NCI-H2196 treated with DMSO at 0.1 percent for 48 hours (cell line): ENCODE measurements around the gene FBXO11.
"Not testable (repeated sequence)": the region's sequence is repeated elsewhere in the genome, so short reads cannot be mapped to it uniquely, and the experiment has no call there.

ENCODE experiments used
- DNase-seq: peaks from one replicate; lab custom pipeline; 2025; ENCODE audit not compliant: unreplicated experiment; lab: John Stamatoyannopoulos, UW

The FBXO11 gene

GRCh38 chr2:47899915-47900816 lies 6.1 kb downstream of the FBXO11 start:
- no peak for DNase-seq

- DNase-seq, result no peak
These were observed 8.2 kb downstream of the FBXO11 start for GRCh38 chr2:47897883-47898731.

GRCh38 chr2:47897191-47897882 lies 9.0 kb downstream of the FBXO11 start:
- DNase-seq, result not testable (repeated sequence)

GRCh38 chr2:47896450-47896968 lies 9.8 kb downstream of the FBXO11 start:
- DNase-seq, result no peak

GRCh38 chr2:47893771-47894170 lies 12.5 kb downstream of the FBXO11 start:
- DNase-seq, result no peak

- DNase-seq, result no peak
These were observed 14.0 kb downstream of the FBXO11 start for GRCh38 chr2:47892338-47892730.

GRCh38 chr2:47891369-47892337 lies 14.6 kb downstream of the FBXO11 start:
- DNase-seq, result no peak

GRCh38 chr2:47890711-47891368 lies 15.5 kb downstream of the FBXO11 start:
- DNase-seq, result no peak

- DNase-seq, result no peak
These were observed 17.6 kb downstream of the FBXO11 start for GRCh38 chr2:47888581-47889280.

GRCh38 chr2:47876912-47877311 lies 29.4 kb downstream of the FBXO11 start:
- no peak for DNase-seq

GRCh38 chr2:47872941-47873340 lies 33.4 kb downstream of the FBXO11 start:
- DNase-seq, result no peak

GRCh38 chr2:47870641-47871540 lies 35.4 kb downstream of the FBXO11 start:
- no peak for DNase-seq

GRCh38 chr2:47869859-47870595 lies 36.3 kb downstream of the FBXO11 start:
- DNase-seq, result no peak

- DNase-seq, result no peak
These were observed 37.5 kb downstream of the FBXO11 start for GRCh38 chr2:47868611-47869352.

GRCh38 chr2:47867205-47867604 lies 39.1 kb downstream of the FBXO11 start:
- no peak for DNase-seq

GRCh38 chr2:47864566-47864965 lies 41.7 kb downstream of the FBXO11 start:
- no peak for DNase-seq
